GM11168 (cell line): Measurements from ENCODE around the gene RILPL2.
"Not testable (repeated sequence)": the region's sequence is repeated elsewhere in the genome, so short reads cannot be mapped to it uniquely, and the experiment has no call there.

Experiments
- in situ Hi-C: fragments of 300-500 bp; cut with MboI; formaldehyde crosslinking; loops from one replicate; pipeline ENCODE4 v1.12.0; 2022; ENCODE audit warnings: low sequenced_read_pairs; ENCODE audit not compliant: unreplicated experiment

RILPL2 gene

GRCh38 chr12:123453165-123453564, 16.7 kb upstream of the RILPL2 start:
- in situ Hi-C loops, result no loop called here

GRCh38 chr12:123452276-123452550, 15.7 kb upstream of the RILPL2 start:
- in situ Hi-C loops, result not testable (repeated sequence)

DNA sequence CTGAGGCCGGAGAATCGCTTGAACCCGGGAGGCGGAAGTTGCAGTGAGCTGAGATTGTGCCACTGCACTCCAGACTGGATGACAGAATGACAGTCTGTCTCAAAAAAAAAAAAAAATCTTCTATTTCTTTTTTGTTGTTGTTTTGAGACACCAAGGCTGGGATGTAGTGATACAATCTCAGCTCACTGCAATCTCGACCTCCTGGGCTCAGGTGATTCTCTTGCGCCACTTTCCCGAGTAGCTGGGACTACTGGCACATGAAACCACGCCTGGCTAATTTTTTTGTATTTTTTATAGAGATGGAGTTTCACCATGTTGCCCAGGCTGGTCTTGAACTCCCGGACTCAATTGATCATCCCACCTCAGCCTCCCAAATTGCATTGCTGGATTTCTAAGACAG, 14.2 kb upstream of the RILPL2 start:
- in situ Hi-C loops, result no loop called here

DNA sequence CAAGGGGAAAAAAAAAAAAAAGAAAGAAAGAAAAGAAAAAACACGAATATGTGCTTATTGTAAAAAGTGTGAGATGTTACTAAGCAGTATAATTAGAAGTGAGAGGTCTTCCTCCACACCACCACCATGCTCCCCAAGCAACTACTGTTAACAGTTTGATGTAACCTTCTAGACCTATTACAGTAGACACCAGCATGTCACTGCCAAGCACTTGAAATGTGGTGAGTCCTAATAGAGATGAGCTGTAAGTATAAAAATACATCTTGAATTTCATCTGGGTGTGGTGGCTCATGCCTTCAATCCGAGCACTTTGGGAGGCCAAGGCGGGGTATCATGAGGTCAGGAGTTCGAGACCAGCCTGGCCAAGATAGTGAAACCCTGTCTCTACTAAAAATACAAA, 13.4 kb upstream of the RILPL2 start:
- in situ Hi-C loops, result no loop called here

DNA sequence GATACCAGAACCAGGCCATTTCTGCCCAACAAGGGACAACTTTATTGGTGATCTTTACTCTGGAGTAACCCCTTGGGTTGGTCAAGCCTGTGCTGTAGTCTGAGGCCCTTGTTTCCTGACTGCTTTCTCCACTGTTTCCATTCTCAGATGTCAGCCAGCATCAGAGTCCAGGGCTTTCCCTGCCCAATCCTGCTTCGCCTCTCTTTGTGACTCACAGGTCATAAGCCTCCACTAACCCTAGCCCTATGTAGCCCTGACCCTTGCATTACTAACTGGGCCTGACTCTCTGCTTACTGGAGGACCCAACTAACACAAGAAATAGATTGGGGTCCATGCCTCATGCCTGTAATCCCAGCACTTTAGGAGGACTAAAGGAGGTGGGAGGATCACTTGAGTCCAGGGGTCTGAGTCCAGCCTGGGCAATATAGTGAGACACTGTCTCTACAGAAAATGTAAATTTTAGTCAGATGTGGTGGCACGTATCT, 12.8 kb upstream of the RILPL2 start:
- in situ Hi-C loops, result no loop called here

- in situ Hi-C loops, result no loop called here
Observed at GRCh38 chr12:123446333-123446713, 9.8 kb upstream of the RILPL2 start.

GRCh38 chr12:123445388-123446332, 9.2 kb upstream of the RILPL2 start:
- in situ Hi-C loops, result no loop called here

DNA sequence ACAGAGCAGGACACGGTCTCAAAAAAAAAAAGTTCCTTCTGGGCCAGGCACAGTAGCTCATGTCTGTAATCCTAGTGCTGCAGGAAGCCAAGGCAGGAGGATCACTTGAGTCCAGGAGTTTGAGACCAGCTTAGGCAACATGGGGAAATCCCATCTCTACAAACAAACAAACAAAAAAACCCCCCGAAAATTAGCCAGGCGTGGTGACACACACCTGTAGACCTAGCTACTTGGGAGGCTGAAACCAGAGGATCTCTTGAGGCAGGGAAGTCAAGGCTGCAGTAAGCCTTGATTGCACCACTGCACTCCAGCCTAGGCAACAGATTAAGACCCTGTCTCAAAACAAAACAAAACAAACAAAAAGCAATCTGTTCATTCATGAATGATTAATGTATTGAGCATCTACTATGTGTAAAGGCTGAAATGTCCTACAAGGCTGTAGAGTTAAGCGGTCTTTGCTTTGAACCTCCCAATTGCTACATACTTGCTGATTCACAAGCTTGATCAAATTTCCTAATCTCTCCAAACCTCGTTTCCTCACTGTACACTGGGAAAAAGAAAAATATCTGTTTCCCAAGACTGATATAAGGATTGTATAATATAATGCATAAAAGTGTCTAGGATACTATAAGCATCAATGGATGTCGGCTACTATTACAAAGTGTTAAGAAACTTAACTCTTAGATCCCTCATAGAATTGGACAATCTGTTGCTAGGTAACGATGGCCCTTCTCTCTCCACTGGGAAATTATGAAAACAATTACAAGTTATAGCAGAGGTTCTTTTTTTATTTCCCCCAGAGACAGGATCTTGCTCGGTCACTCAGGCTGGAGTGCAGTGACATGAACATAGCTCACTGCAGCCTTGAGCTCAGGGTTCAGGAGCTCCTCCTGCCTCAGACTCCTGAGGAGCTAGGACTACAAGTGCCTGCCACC, 7.9 kb upstream of the RILPL2 start:
- in situ Hi-C loops, result no loop called here

GRCh38 chr12:123442774-123443173, 6.3 kb upstream of the RILPL2 start:
- in situ Hi-C loops, result no loop called here

DNA sequence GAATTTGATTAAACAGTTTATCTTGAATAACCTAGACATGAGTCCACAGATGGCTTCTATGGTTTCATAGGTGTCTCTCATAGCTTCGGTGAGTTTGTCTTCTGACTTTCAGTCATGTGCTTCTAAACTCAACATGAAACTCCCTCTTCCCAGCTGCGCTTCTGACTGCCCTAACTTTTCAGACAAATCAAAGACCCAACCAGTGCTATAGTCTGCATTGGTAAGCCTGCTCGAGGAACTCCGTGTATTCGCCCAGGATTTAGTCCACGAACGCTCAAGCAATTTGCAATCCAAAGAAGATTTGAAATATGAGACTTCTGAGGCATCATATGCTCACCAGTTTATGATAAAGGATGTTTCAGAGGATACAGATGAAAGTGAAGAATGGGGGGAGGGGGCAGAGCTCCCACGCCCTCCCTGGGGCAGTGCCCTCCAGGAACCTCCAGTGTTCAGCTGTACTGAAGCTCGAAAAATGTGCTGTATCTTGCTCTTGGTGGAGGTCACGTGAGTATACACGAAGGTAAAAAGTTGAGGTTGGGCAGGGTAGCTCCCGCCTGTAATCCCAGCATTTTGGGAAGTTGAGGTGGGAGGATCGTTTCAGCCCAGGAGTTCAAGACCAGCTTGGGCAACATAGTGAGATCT, 5.2 kb upstream of the RILPL2 start:
- in situ Hi-C loops, result no loop called here

- in situ Hi-C loops, result no loop called here
Observed at GRCh38 chr12:123435636-123436016, 858 bp downstream of the RILPL2 start.

- in situ Hi-C loops, result no loop called here
Observed at GRCh38 chr12:123433615-123434014, 2.9 kb downstream of the RILPL2 start.

DNA sequence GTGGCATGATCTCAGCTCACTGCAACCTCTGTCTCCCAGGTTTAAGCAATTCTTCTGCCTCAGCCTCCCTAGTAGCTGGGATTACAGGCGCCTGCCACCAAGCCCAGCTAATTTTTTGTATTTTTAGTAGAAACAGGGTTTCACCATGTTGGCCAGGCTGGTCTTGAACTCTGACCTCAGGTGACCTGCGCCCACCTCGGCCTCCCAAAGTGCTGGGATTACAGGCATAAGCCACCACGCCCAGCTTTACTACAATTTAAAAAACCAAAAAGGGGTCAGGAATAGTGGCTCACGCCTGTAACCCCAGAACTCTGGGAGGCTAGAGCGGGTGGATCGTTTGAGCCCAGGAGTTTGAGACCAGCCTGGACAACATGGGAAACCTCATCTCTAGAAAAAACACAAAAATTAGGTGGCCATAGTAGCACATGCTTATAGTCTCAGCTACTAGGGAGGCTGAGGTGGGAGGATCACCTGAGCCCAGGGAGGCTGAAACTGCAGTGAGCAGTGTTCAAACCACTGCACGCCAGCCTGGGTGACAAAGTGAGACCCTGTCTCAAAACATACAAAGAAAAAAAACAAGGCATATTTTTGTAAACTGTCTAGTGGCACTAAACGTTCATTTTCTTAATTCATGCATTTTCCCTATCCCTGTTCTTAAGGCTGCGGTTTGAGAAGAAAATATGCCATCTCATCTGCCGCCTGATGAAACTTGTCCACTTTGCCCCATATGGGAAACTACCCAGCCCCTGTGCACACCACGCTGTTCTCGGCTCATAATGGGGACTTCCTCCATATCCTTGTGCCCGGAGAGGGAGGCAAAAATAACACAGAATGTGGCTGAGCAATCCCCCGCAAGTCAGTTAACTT, 4.3 kb downstream of the RILPL2 start:
- in situ Hi-C loops, result not testable (repeated sequence)

DNA sequence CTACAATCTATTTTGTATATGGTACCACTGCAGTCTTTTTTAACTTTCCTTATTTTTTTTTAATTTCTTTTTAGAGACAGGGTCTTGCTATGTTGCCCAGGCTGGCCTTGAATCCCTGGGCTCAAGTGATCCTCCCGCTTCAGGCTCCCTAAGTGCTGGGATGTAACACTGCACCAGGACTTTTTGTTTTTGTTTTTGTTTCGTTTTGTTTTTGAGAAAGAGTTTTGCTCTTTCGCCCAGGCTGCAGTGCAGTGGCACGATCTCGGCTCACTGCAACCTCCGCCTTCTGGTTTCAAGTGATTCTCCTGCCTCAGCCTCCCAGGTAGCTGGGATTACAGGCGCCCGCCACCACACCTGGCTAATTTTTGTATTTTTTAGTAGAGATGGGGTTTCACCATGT, 7.4 kb downstream of the RILPL2 start:
- in situ Hi-C loops, result not testable (repeated sequence)

DNA sequence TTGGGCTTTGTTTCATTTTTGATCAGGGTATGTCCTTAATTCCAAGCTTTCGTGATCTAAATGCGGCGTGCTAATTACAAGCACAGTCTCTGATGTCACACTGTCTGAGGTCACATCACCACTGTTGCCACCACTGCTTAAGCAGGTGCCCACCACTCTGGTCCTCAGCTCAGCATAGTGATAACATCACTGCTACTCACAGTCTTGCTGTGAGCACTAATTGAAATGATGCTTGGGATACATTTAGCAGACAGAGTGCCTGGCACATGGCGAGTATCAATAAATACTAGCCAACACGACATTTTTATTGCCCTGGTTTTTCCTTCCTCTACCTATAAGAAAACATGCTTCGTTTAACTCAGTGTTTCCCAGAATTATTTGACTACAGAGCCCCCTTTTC, 7.9 kb downstream of the RILPL2 start:
- in situ Hi-C loops, result no loop called here

- in situ Hi-C loops, result no loop called here
Observed at GRCh38 chr12:123427036-123427769, 9.3 kb downstream of the RILPL2 start.

- in situ Hi-C loops, result no loop called here
Observed at GRCh38 chr12:123421314-123421713, 15.2 kb downstream of the RILPL2 start.

GRCh38 chr12:123410041-123410412, 26.5 kb downstream of the RILPL2 start:
- in situ Hi-C loops, result no loop called here
